ENCODE data around the gene TRIO. TPM values are rescaled to one million over a fixed set of nuclear protein-coding genes. Genes with fewer than 3 reads are reported as not detected.

Gene TRIO
- total RNA-seq, 1 experiment from 2014 or later = 211 TPM

- Histone ChIP-seq H3K9me3 (ENCODE audit: low read length) (no peaks in the 10 kb centered on the region), H3K9me2 (replicated peaks; ENCODE audit: low read length) (no peaks in the 10 kb centered on the region), H3K27ac (ENCODE audit: low read length) (no peak overlapping the region), H3K36me3 (ENCODE audit: low read depth, low read length) (peaks cover 54% of the 10 kb centered on the region), H3F3A (ENCODE audit: low read length, unreplicated experiment) (no peaks in the 10 kb centered on the region), H3K79me2 (ENCODE audit: low read length) (no peaks in the 10 kb centered on the region), H2AFZ (ENCODE audit: low read length) (no peak overlapping the region), H3K4me3 (ENCODE audit: low read length) (no peak overlapping the region), H3K4me2 (ENCODE audit: low read length) (no peak overlapping the region), H4K20me1 (ENCODE audit: low read length) (no peaks in the 10 kb centered on the region), H3K27me3 (ENCODE audit: low read length) (no peaks in the 10 kb centered on the region), H3K4me1 (ENCODE audit: insufficient read depth, low read length) (no peaks in the 10 kb centered on the region), H3K9ac (ENCODE audit: low read length) (no peak overlapping the region)
- ChIA-PET CTCF (no interaction called here), POLR2A (ENCODE audit: unreplicated experiment) (interaction anchor here (0.6 kb wide), 1 partner anchor 72 kb away, joined by 4 read pairs; no protein-coding TSS in a partner anchor)
- TF ChIP-seq CTCF (conservative IDR thresholded peaks at IDR 0.05; ENCODE audit: low read depth, low read length) (no peak), EZH2 (IDR thresholded peaks at IDR 0.05; ENCODE audit: low read length, unreplicated experiment) (no peak), EZH2phosphoT487 (IDR thresholded peaks at IDR 0.05; ENCODE audit: borderline replicate concordance, low read length) (no peak)
- DNase-seq = no peak
- no peak for ATAC-seq
- intact Hi-C loops (cut with micrococcal nuclease) = loop anchor here (5.0 kb wide), 1 partner anchor 75 kb away; the partner anchor contains the start of gene OTULINL
- BruUV-seq (replicated peaks) = no TSS peak
Measured at GRCh38 chr5:14507156-14507941, 364.2 kb downstream of the TRIO start.

GRCh38 chr5:14508046-14508445, 364.9 kb downstream of the TRIO start:
- no peak overlapping the region for H3K4me3 ChIP-seq (ENCODE audit: low read length)
- DNase-seq (no peak), ATAC-seq (no peak)
- H2AFZ ChIP-seq (ENCODE audit: low read length) = no peak overlapping the region
- CTCF ChIA-PET = no interaction called here
- H3K27ac ChIP-seq (ENCODE audit: low read length) = no peak overlapping the region
- intact Hi-C loops (cut with micrococcal nuclease) = loop anchor here (5.0 kb wide), 1 partner anchor 74 kb away; the partner anchor contains the start of gene OTULINL
- H3K9me2 ChIP-seq (replicated peaks; ENCODE audit: low read length) = no peaks in the 10 kb centered on the region
- no peak for TF ChIP-seq CTCF (conservative IDR thresholded peaks at IDR 0.05; ENCODE audit: low read depth, low read length)
- no peak for TF ChIP-seq EZH2phosphoT487 (IDR thresholded peaks at IDR 0.05; ENCODE audit: borderline replicate concordance, low read length)
- no peak for TF ChIP-seq EZH2 (IDR thresholded peaks at IDR 0.05; ENCODE audit: low read length, unreplicated experiment)
- no peaks in the 10 kb centered on the region for H3F3A ChIP-seq (ENCODE audit: low read length, unreplicated experiment)
- no peak overlapping the region for H3K4me2 ChIP-seq (ENCODE audit: low read length)
- POLR2A ChIA-PET (ENCODE audit: unreplicated experiment) = interaction anchor here (0.6 kb wide), 1 partner anchor 71 kb away, joined by 4 read pairs; no protein-coding TSS in a partner anchor
- H3K79me2 ChIP-seq (ENCODE audit: low read length) = no peaks in the 10 kb centered on the region
- H3K9ac ChIP-seq (ENCODE audit: low read length) = no peak overlapping the region
- no peaks in the 10 kb centered on the region for H3K27me3 ChIP-seq (ENCODE audit: low read length)
- TSS peak; percentile 15 for BruUV-seq (replicated peaks)
- no peaks in the 10 kb centered on the region for H4K20me1 ChIP-seq (ENCODE audit: low read length)
- no peaks in the 10 kb centered on the region for H3K4me1 ChIP-seq (ENCODE audit: insufficient read depth, low read length)
- no peaks in the 10 kb centered on the region for H3K9me3 ChIP-seq (ENCODE audit: low read length)
- peaks cover 47% of the 10 kb centered on the region for H3K36me3 ChIP-seq (ENCODE audit: low read depth, low read length)

GRCh38 chr5:14509556-14509955, 366.4 kb downstream of the TRIO start:
- DNase-seq = no peak
- intact Hi-C loops (cut with micrococcal nuclease) = loop anchor here (5.0 kb wide), 1 partner anchor 73 kb away; the partner anchor contains the start of gene OTULINL
- no peak overlapping the region for H3K27ac ChIP-seq (ENCODE audit: low read length)
- H3K4me2 ChIP-seq (ENCODE audit: low read length) = no peak overlapping the region
- H3K9me3 ChIP-seq (ENCODE audit: low read length) = no peaks in the 10 kb centered on the region
- H3K4me1 ChIP-seq (ENCODE audit: insufficient read depth, low read length) = no peaks in the 10 kb centered on the region
- no peaks in the 10 kb centered on the region for H3F3A ChIP-seq (ENCODE audit: low read length, unreplicated experiment)
- no peak overlapping the region for H2AFZ ChIP-seq (ENCODE audit: low read length)
- no peaks in the 10 kb centered on the region for H3K27me3 ChIP-seq (ENCODE audit: low read length)
- H4K20me1 ChIP-seq (ENCODE audit: low read length) = no peaks in the 10 kb centered on the region
- H3K79me2 ChIP-seq (ENCODE audit: low read length) = no peaks in the 10 kb centered on the region
- no peaks in the 10 kb centered on the region for H3K9me2 ChIP-seq (replicated peaks; ENCODE audit: low read length)
- TF ChIP-seq EZH2phosphoT487 (IDR thresholded peaks at IDR 0.05; ENCODE audit: borderline replicate concordance, low read length) (no peak), CTCF (conservative IDR thresholded peaks at IDR 0.05; ENCODE audit: low read depth, low read length) (no peak), EZH2 (IDR thresholded peaks at IDR 0.05; ENCODE audit: low read length, unreplicated experiment) (no peak)
- BruUV-seq (replicated peaks) = no TSS peak
- H3K36me3 ChIP-seq (ENCODE audit: low read depth, low read length) = peaks cover 34% of the 10 kb centered on the region
- H3K4me3 ChIP-seq (ENCODE audit: low read length) = no peak overlapping the region
- ChIA-PET POLR2A (ENCODE audit: unreplicated experiment) (no interaction called here), CTCF (interaction anchor here (0.5 kb wide), 1 partner anchor 73 kb away, joined by 12 read pairs; no protein-coding TSS in a partner anchor)
- ATAC-seq = no peak
- no peak overlapping the region for H3K9ac ChIP-seq (ENCODE audit: low read length)
